Measurements from ENCODE around the gene ABL1.

The ABL1 gene

GRCh38 chr9:130921300-130921988, 86.4 kb downstream of the ABL1 start:
- DNase-seq = no peak

DNA sequence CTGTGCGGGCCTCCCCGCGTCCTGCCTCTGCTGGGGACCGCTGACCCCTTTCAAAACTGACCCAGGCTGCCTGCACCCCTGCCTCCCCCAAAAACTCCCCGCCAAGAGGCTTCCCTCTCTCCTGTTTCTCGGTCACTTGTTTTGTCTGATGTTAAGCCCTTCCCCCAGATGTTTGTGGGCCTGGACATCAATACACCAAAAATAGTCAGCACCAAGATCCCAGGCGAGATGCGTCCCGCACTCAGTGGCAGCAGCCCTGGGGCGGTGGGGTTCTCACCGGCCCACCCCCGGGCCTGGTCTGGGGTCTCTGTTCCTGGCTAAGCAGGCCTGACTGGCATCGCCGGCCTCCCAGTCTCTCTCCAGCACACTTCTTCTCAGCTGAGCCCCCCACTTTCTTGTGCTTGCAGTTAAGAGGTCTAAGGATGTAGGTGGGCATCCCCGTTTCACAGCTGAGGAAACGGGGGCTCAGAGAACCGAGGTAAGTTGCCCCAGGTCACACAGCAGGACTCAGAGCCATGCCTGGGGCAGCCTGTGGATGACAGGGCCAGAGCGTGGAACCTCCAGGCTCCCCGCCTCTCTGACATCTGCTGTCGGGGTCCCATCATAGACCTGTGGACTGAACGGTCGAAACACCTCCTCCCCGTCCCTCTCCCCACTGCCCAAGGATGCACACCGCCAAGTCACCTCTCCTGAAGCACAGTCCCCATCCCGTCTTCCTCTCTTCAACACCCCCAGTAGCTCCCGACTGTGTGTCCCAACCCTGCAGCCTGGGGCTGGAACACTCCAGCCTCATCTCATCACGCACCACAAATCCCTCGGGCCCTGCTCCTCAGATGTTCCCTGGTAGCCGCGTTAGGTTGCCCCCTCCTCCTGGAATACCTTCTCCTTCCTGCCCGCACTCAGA, 87.2 kb downstream of the ABL1 start:
- DNase-seq = no peak

GRCh38 chr9:130922893-130923610, 88.0 kb downstream of the ABL1 start:
- no peak for DNase-seq

- no peak for DNase-seq
Measured at GRCh38 chr9:130923611-130924447, 88.8 kb downstream of the ABL1 start.

DNA sequence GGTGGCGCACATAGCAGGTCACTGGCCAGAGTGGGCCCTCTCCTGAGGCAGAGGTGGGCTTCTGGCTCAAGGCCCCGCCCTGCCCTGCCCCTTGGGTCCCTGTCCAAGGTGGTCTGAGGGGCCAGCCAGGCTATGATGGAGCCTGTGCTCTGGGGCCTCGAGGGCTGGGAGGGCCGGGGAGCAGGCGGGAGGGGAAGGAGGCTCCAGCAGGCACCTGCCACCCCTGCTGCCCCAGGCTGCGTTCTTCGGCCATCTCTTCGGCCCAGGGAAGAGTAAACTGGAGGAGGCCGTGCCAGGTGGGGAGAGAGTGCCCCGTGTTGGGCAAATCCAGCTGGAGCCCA, 89.4 kb downstream of the ABL1 start:
- no peak for DNase-seq

DNA sequence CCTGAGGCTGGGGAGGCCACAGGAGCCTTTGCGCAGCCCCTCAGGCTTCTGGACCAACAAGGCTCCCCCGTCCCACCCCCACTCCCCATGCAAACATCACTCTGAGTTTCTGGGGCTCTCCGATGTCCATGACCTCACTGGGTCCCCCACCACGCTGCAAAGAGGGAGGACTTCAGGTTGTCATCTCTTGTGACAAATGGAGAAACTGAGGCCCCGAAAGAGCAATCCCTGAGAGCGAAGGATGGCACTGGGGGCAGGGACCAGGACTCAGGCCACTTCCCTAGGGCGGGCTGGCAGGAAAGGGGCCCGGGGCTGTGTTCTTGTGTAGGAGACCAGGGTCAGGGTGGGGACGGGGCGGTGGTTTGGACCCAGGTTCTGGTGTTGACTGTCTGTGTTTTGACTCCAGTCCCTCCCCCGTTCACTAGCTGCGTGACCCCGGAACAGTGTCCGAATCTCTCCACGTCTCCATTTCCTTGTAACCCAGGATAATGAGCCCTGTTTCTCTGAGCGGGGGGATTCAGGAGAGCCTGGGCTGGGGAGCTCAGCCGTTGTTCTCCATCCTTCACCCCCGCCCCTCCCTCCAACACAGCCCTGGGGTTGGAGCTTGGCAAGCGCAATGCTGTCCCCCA, 90.1 kb downstream of the ABL1 start:
- DNase-seq = no peak

GRCh38 chr9:130927338-130927737, 92.3 kb downstream of the ABL1 start:
- no peak for DNase-seq

DNA sequence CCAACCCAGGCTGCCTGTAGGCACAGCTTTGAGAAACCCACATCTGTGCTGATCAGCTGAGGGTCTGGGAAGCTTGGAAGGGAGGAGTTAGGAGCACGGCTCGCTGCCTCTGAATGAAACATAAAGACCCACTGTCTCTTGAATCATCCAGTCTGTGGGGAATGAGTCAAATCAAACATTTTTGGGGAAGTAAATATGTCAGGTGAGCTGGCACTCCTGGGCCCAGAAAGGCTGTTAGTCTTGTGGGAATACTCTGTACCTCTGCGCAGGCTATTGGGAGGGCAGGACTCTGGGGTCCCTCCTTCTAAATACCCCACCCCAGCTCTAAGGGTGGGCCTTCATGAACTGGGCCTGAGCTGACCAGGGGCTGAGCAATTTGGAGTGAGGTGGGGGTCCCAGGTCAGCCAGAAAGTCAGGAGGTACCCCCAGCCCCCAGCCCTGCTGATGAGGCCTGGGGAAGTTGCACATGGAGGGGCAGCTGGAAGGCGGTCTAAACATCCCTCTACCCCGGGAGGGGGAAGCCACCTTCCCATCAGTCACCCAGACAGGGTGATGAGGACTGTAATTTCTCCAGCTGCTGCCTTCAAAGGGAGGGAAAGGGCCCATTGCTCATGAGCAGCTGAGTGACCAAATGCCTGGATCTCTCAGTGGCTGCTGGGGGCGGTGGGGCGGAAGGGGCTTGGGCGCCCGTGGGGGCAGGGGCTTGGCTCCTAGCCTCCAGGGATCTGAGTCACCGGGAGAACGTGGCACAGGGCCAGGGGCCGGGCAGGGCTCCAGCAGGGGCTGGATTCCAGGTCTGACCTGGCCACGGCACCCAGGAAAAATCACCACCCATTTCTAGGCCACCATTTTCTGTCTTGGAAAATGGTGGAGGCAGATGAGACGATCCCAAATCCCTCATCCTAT, 93.2 kb downstream of the ABL1 start:
- DNase-seq = no peak

GRCh38 chr9:130929571-130930038, 94.6 kb downstream of the ABL1 start:
- DNase-seq = no peak

GRCh38 chr9:130930132-130930803, 95.2 kb downstream of the ABL1 start:
- DNase-seq = no peak

DNA sequence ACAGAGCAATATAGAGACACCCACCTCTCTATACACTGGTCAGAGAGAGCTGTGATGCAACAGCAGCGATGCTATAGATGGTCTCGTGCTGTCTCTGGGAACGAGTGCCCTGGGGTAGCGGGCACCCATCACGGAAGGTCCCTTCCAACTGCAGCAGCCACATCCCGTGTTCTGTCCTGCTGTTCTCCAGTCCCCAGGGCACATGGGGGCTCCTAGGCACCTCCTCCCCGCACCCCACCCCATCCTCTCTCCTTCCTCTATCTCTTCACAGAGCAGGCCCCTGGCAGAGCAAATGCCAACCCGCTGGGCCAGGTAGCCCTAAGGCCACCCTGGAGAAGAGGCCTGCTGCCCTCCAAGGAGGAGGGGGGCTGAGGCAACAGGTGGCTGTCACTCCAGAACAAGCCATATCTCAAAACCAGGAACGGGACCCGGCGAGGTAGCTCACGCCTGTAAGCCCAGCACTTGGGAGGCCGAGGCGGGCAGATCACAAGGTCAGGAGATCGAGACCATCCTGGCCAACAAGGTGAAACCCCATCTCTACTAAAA, 95.8 kb downstream of the ABL1 start:
- no peak for DNase-seq

- DNase-seq = no peak
Measured at GRCh38 chr9:130931508-130932254, 96.6 kb downstream of the ABL1 start.

DNA sequence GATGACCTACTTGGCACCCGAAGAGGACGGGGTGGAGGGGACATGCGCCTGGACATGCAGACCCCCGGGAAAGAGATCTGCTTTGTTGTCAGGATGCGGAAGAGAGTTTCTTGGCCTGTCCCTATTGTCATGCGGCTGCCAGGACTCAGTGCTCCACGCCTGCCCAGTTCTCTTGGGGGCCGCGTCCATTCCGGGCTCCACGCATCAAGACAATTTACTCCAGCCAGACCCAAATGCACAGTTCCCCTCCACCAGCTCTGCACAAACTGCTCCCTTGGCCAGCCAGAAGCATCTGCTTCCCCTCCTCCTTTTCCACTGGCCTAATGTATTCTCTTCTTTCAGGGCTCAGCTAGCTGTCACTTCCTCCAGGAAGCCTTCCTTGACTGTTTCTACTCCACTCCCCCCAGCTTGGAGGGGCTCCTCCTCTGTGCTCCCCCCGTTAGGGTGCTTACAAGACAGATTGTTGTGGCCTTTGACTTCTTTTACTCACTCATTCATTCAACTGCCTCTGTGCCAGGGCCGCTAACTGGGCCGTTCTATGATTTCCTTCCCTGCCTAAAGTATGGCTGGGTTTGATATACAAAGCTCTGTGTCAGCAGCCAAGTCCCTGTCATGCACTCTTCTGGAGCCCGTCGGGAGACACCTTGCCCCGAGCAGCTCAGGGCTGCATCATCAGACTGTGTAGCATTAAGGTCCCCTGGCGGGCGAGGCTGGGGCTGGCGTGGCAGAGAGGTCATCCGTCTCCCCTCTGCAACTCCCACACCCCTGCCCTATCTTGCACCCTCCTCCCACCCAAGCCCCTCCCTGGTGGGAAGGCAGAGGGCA, 97.4 kb downstream of the ABL1 start:
- DNase-seq = no peak

DNA sequence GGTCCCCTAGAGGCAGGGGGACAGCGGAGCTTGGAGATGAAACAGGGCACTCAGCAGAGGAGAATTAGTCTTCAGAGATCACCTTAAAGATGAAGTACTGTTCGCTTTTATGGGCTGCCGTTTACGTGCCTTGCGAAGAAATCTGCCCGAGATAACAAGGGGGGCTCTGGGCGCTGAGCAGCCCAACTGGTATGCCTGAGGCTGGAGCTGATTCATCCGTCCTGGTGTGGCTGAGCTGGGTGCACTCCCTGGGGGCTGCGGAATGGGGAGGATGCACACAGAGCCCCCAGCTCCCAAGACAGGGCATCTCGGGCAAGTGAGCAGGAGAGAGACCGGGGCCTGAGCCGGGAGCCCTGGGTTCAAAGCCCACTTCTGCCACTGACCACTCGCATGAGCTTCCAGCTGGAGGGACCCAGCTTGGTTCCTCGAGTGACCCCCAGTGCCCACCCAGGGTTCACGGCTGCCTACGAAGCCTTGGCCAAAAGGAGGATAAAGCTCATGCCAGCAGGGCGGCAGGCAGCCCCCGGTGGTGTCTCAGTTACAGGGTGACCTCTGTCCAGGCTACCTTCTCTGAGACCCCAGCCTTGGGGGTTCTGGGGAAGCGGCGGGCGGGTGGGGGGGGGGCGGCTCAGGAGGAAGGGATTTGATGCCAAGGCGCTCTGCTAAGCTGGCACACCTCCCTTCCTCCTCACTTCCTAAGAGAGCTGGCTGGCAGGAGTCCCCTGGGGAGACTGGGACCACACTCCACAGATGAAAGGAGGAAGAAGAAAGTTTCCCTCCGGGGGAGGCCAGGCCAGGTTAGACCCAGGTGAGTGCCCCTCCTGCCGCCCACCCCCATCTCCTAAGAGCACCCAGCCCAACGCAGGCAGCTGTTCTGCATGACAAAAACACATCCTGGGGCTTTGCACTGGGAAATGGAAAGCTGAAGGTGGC, 98.3 kb downstream of the ABL1 start:
- DNase-seq = no peak

DNA sequence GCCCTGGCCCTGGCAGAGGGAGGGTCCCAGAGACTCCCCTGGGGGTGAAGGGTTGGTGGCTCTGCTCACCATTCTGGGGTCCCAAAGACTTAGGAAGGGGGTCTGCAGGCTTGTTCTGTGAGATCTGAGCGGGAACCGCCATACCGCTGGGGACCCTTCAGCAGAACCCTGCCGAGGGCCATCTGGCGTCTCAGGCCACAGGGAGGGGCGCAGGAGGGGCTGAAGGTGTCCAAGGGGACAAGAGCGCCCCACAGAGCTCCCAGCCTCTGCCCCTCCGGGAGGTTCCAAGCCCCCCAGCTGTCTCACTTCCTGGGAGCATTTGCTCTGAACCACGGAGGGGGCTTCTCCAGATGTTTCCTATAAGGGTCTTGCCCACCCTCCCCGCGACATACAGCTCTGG, 99.2 kb downstream of the ABL1 start:
- no peak for DNase-seq

DNA sequence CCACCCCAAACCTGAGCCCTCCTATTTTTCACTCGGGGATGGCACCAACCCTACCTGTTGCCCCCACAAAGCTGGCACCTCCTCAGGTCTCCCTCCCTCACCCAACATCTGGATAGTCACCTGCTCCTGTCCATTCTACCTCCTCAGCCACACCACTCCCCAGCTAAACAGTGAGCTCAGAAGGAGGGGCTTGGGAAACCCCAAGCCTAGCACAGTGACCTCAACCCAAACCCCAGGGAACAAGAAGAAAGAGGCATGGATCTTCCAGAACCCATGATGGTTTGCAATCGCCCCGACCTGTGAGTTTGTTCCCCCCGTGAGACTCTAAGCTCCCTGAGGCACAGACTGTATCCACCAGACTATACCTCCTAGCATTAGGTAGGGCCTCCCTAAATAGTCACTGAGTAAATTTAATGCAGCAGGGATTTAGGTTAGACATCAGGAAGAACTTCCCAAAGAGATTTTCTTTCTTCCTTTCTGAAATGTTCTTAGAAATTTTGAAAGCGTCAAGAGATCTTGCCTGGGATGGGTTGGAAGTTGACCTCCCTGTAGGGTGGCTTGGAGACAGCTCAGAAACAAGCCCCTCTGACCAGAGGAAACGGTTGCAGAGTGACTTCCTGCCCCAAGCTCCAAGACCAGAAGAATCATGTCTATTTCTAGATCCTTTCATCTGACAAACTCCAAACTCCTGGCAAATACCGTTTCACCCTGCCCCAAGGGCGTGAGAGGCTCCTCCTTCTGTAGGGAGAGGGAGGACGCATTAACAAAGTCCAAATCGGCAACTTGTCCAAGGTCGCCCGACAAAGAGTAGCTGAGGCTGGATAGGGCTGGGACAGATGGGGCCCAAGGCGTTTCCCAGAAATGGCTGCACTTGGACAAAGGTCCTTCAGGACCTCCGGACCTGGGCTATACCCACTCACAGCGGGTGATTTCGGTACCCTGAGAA, 99.9 kb downstream of the ABL1 start:
- DNase-seq = no peak
